Heart left ventricle (tissue), 13 donors: ENCODE results near the gene GSKIP.

Experiments
- CTCF ChIP-seq, 12 donors: fragments of 200-600 bp; sonication (generic) in 4 of 12; IDR thresholded peaks; one replicate each; pipeline versions ENCODE4 v1.5.0 to v1.8.0; 2018 to 2022; ENCODE audit warnings: antibody characterized with exemption in 12 of 12, mild to moderate bottlenecking in 5 of 12
- POLR2A ChIP-seq, 2 donors: fragments of 450-650 bp; IDR thresholded peaks; one replicate each; pipeline ENCODE4 v1.6.1; 2017; ENCODE audit warnings: antibody characterized with exemption in 2 of 2, mild to moderate bottlenecking in 2 of 2, moderate library complexity in 2 of 2
- donor health status: ischemic (EF 13 %, LVEDD 7.1; RV severe dilation, severe dysfunction).
- donor health status: DM: no; HTN: yes; CAD: no.
- donor health status: DM: no; HTN: no; CAD: no.
- donor health status: ischemic (EF 25% LVEDD 6.9; RV normal size, moderate dysfunction).
- donor health status: ischemic (EF 25% LVEDD 5.7; RV mildly dilated, moderate dysfunction).
- donor health status: ischemic (EF 35%, LVEDD 5.7; RV mildly dilated, moderate dysfunction).
- donor health status: nonischemic (EF 11% LVEDD 7.7; RV severe dilation, severe dysfunction).
- donor health status: DM: yes; HTN: yes; CAD: no.
- donor health status: PGD.
- donor health status: ischemic (EF 29% LVEDD 5.4; RV normal size, mild dysfunction).
- donor health status: nonischemic (EF 23%, LVEDD 6.1; RV moderate dilation, normal function).

DNA sequence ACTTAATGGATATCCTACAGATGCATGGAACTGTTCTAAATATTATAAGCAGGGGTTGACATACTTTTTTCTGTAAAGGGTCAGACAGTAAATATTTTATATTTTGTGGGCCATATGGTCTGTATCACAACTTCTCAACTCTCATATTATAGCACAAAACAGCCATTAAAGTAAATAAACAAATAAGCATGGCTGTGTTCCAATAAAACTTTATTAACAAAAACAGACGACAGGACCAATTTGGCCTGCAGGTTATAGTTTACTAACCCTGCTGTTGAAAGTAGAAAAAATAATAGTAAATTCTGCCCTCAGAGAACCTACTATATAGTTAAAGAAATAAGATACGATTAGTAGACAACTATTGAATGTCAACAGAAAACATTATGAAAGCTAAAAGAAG is 17.7 kb upstream of the GSKIP start:
- TF ChIP-seq CTCF (IDR thresholded peaks at IDR 0.05) (no peak), POLR2A (IDR thresholded peaks at IDR 0.05) (no peak)
